ENCODE data around the gene CSAG2.

DNA sequence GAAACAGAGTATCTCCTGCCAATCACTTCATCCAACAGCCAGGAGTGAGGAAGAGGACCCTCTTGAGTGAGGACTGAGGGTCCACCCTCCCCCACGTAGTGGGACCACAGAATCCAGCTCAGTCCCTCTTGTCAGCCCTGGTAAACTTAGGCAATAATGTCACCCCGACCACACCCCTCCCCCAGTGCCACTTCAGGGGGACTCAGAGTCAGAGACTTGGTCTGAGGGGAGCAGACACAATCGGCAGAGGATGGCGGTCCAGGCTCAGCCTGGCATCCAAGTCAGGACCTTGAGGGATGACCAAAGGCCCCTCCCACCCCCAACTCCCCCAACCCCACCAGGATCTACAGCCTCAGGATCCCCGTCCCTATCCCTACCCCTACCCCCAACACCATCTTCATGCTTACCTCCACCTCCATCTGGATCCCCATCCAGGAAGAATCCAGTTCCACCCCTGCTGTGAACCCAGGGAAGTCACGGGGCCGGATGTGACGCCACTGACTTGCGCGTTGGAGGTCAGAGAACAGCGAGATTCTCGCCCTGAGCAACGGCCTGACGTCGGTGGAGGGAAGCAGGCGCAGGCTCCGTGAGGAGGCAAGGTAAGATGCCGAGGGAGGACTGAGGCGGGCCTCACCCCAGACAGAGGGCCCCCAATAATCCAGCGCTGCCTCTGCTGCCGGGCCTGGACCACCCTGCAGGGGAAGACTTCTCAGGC is 24.3 kb upstream of the CSAG2 start, which contains the start of the genes CSAG1 and MAGEA12:
- TF ChIP-seq, protein P1, sequence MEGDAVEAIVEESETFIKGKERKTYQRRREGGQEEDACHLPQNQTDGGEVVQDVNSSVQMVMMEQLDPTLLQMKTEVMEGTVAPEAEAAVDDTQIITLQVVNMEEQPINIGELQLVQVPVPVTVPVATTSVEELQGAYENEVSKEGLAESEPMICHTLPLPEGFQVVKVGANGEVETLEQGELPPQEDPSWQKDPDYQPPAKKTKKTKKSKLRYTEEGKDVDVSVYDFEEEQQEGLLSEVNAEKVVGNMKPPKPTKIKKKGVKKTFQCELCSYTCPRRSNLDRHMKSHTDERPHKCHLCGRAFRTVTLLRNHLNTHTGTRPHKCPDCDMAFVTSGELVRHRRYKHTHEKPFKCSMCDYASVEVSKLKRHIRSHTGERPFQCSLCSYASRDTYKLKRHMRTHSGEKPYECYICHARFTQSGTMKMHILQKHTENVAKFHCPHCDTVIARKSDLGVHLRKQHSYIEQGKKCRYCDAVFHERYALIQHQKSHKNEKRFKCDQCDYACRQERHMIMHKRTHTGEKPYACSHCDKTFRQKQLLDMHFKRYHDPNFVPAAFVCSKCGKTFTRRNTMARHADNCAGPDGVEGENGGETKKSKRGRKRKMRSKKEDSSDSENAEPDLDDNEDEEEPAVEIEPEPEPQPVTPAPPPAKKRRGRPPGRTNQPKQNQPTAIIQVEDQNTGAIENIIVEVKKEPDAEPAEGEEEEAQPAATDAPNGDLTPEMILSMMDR (IDR thresholded peaks at IDR 0.05; ENCODE audit: low read depth, low read length), result no peak
- TF ChIP-seq EZH2phosphoT487 (IDR thresholded peaks at IDR 0.05; ENCODE audit: low read depth), result no peak
